ENCODE results near the gene JMJD8. TPM values are rescaled to one million over a fixed set of nuclear protein-coding genes. Genes with fewer than 3 reads are reported as not detected.
A peak's percentile ranks its signal among the peaks of the same experiment; 100 is the strongest.

JMJD8 gene
- total RNA-seq, 1 donor from 2014 or later, result 34.9 TPM

GRCh38 chr16:658679-659571 lies 25.2 kb downstream of the JMJD8 start:
- no peak for DNase-seq

- DNase-seq, result no peak
These were observed 26.6 kb downstream of the JMJD8 start for GRCh38 chr16:657487-657886.

GRCh38 chr16:654034-654433 lies 30.1 kb downstream of the JMJD8 start:
- DNase-seq, result no peak

- DNase-seq, result no peak
These were observed 31.5 kb downstream of the JMJD8 start for GRCh38 chr16:652454-653305.

GRCh38 chr16:651844-652243 lies 32.3 kb downstream of the JMJD8 start:
- DNase-seq, result no peak

GRCh38 chr16:649631-650030 lies 34.5 kb downstream of the JMJD8 start:
- no peak for DNase-seq

GRCh38 chr16:648781-649589 lies 35.1 kb downstream of the JMJD8 start, which contains the start of gene WDR90:
TSS of gene WDR90 (plus strand) at chr16:649365. CDS start at chr16:649417, 52 bp downstream.
- DNase-seq, result peak; percentile 93

- DNase-seq, result peak; percentile 49
These were observed 35.9 kb downstream of the JMJD8 start for GRCh38 chr16:648071-648780.

- no peak for DNase-seq
These were observed 36.8 kb downstream of the JMJD8 start for GRCh38 chr16:647173-647902.

- DNase-seq, result no peak
These were observed 37.4 kb downstream of the JMJD8 start for GRCh38 chr16:646679-647172.

GRCh38 chr16:645852-646678 lies 38.1 kb downstream of the JMJD8 start:
- DNase-seq, result no peak

- no peak for DNase-seq
These were observed 39.6 kb downstream of the JMJD8 start for GRCh38 chr16:644556-644955.

- no peak for DNase-seq
These were observed 41.1 kb downstream of the JMJD8 start for GRCh38 chr16:643050-643368.

- DNase-seq, result peak; percentile 26
These were observed 41.7 kb downstream of the JMJD8 start for GRCh38 chr16:642189-643049.

- peak; percentile 61 for DNase-seq
These were observed 42.6 kb downstream of the JMJD8 start, which contains the start of gene MCRIP2 for GRCh38 chr16:641326-642188. TSS of gene MCRIP2 (plus strand) at chr16:641828. CDS start at chr16:641992, 164 bp downstream.

- DNase-seq, result no peak
These were observed 43.5 kb downstream of the JMJD8 start for GRCh38 chr16:640614-641013.

- DNase-seq, result no peak
These were observed 45.3 kb downstream of the JMJD8 start for GRCh38 chr16:638836-639235.

GRCh38 chr16:638034-638543 lies 46.0 kb downstream of the JMJD8 start:
- no peak for DNase-seq
